Measurements from ENCODE around the gene TNFAIP2. TPM values are rescaled to one million over a fixed set of nuclear protein-coding genes. Genes with fewer than 3 reads are reported as not detected.
A peak's percentile ranks its signal among the peaks of the same experiment; 100 is the strongest.

Gene TNFAIP2
- polyA plus RNA-seq, 1 donor from 2014 or later, result 1.8 TPM

GRCh38 chr14:103149351-103150237, 26.3 kb downstream of the TNFAIP2 start:
- H4K20me1 ChIP-seq (ENCODE audit: insufficient read depth), result no peaks in the 10 kb centered on the region
- no peaks in the 10 kb centered on the region for H3K36me3 ChIP-seq (ENCODE audit: insufficient read depth, low read length)
- TF ChIP-seq RAD21 (conservative IDR thresholded peaks at IDR 0.05) (no peak), MXI1 (conservative IDR thresholded peaks at IDR 0.05; ENCODE audit: poor library complexity, severe bottlenecking) (no peak), TAF1 (IDR thresholded peaks at IDR 0.05; ENCODE audit: low read depth) (no peak), CTCF (IDR thresholded peaks at IDR 0.05; ENCODE audit: poor library complexity, severe bottlenecking) (no peak), EZH2 (IDR thresholded peaks at IDR 0.05; ENCODE audit: borderline replicate concordance, insufficient read depth, low read length, poor library complexity, severe bottlenecking) (no peak), POLR2AphosphoS5 (IDR thresholded peaks at IDR 0.05) (no peak), EP300 (conservative IDR thresholded peaks at IDR 0.05; ENCODE audit: poor library complexity, severe bottlenecking) (no peak), SMC3 (conservative IDR thresholded peaks at IDR 0.05; ENCODE audit: poor library complexity) (no peak), REST (IDR thresholded peaks at IDR 0.05; ENCODE audit: borderline replicate concordance) (no peak)
- no peak overlapping the region for H3K4me2 ChIP-seq (ENCODE audit: low read length)
- no peaks in the 10 kb centered on the region for H3K9me3 ChIP-seq (ENCODE audit: low read length)
- H3K27me3 ChIP-seq (ENCODE audit: insufficient read depth, low read depth, low read length), result no peaks in the 10 kb centered on the region
- H3K79me2 ChIP-seq (replicated peaks; ENCODE audit: insufficient read depth, low read length), result no peaks in the 10 kb centered on the region
- no peak overlapping the region for H3K9ac ChIP-seq (ENCODE audit: low read length)
- no peak overlapping the region for H2AFZ ChIP-seq (ENCODE audit: low read depth, low read length)
- H3K27ac ChIP-seq (ENCODE audit: low read length), result no peak overlapping the region
- no peak overlapping the region for H3K4me3 ChIP-seq (ENCODE audit: low read length)
- H3F3A ChIP-seq (ENCODE audit: insufficient read depth, low read length, poor library complexity, severe bottlenecking), result no peaks in the 10 kb centered on the region
- no peaks in the 10 kb centered on the region for H3K9me2 ChIP-seq (ENCODE audit: insufficient read depth, low read length)

GRCh38 chr14:103151270-103151945, 28.1 kb downstream of the TNFAIP2 start:
- TF ChIP-seq CTCF (IDR thresholded peaks at IDR 0.05; ENCODE audit: poor library complexity, severe bottlenecking) (no peak), EZH2 (IDR thresholded peaks at IDR 0.05; ENCODE audit: borderline replicate concordance, insufficient read depth, low read length, poor library complexity, severe bottlenecking) (no peak), REST (IDR thresholded peaks at IDR 0.05; ENCODE audit: borderline replicate concordance) (no peak), SMC3 (conservative IDR thresholded peaks at IDR 0.05; ENCODE audit: poor library complexity) (no peak), POLR2AphosphoS5 (IDR thresholded peaks at IDR 0.05) (no peak), EP300 (conservative IDR thresholded peaks at IDR 0.05; ENCODE audit: poor library complexity, severe bottlenecking) (no peak), TAF1 (IDR thresholded peaks at IDR 0.05; ENCODE audit: low read depth) (no peak)
- H3F3A ChIP-seq (ENCODE audit: insufficient read depth, low read length, poor library complexity, severe bottlenecking), result no peaks in the 10 kb centered on the region
- H3K79me2 ChIP-seq (replicated peaks; ENCODE audit: insufficient read depth, low read length), result no peaks in the 10 kb centered on the region
- peak overlapping the region; percentile 10 for H2AFZ ChIP-seq (ENCODE audit: low read depth, low read length)
- H3K9me2 ChIP-seq (ENCODE audit: insufficient read depth, low read length), result no peaks in the 10 kb centered on the region
- no peaks in the 10 kb centered on the region for H3K27me3 ChIP-seq (ENCODE audit: insufficient read depth, low read depth, low read length)
- no peaks in the 10 kb centered on the region for H3K9me3 ChIP-seq (ENCODE audit: low read length)
- H4K20me1 ChIP-seq (ENCODE audit: insufficient read depth), result no peaks in the 10 kb centered on the region
- H3K27ac ChIP-seq (ENCODE audit: low read length), result no peak overlapping the region
- no peak overlapping the region for H3K9ac ChIP-seq (ENCODE audit: low read length)
- no peak overlapping the region for H3K4me3 ChIP-seq (ENCODE audit: low read length)
- no peaks in the 10 kb centered on the region for H3K36me3 ChIP-seq (ENCODE audit: insufficient read depth, low read length)
- H3K4me2 ChIP-seq (ENCODE audit: low read length), result no peak overlapping the region
